GM19351 (cell line): ENCODE data around the gene ABTB2.

Source experiments
- ATAC-seq: cut with Tn5 transposase; IDR thresholded peaks from one replicate; pipeline ENCODE4 v1.9.1; 2021; ENCODE audit warnings: mild to moderate bottlenecking, moderate library complexity; ENCODE audit not compliant: unreplicated experiment

Gene ABTB2

GRCh38 chr11:34245041-34245440 is 112.8 kb downstream of the ABTB2 start:
- ATAC-seq, result no peak

- peak; percentile 87 for ATAC-seq
Observed at GRCh38 chr11:34243600-34244464, 114.0 kb downstream of the ABTB2 start.

- ATAC-seq, result no peak
Observed at GRCh38 chr11:34242037-34242625, 115.7 kb downstream of the ABTB2 start.

GRCh38 chr11:34240150-34240494 is 117.7 kb downstream of the ABTB2 start:
- ATAC-seq, result no peak

GRCh38 chr11:34239465-34240149 is 118.2 kb downstream of the ABTB2 start:
- no peak for ATAC-seq

- ATAC-seq, result no peak
Observed at GRCh38 chr11:34238966-34239365, 118.8 kb downstream of the ABTB2 start.

GRCh38 chr11:34238533-34238932 is 119.3 kb downstream of the ABTB2 start:
- no peak for ATAC-seq

- ATAC-seq, result no peak
Observed at GRCh38 chr11:34236572-34236971, 121.2 kb downstream of the ABTB2 start.

- ATAC-seq, result no peak
Observed at GRCh38 chr11:34235591-34236071, 122.2 kb downstream of the ABTB2 start.

- ATAC-seq, result peak; percentile 57
Observed at GRCh38 chr11:34235189-34235588, 122.6 kb downstream of the ABTB2 start.

GRCh38 chr11:34234086-34234740 is 123.6 kb downstream of the ABTB2 start:
- ATAC-seq, result peak; percentile 72

- no peak for ATAC-seq
Observed at GRCh38 chr11:34233215-34233614, 124.6 kb downstream of the ABTB2 start.

GRCh38 chr11:34232807-34233206 is 125.0 kb downstream of the ABTB2 start:
- no peak for ATAC-seq

- no peak for ATAC-seq
Observed at GRCh38 chr11:34226210-34226609, 131.6 kb downstream of the ABTB2 start.

GRCh38 chr11:34225091-34225490 is 132.7 kb downstream of the ABTB2 start:
- no peak for ATAC-seq

GRCh38 chr11:34224434-34224966 is 133.3 kb downstream of the ABTB2 start:
- no peak for ATAC-seq

- no peak for ATAC-seq
Observed at GRCh38 chr11:34223907-34224306, 133.9 kb downstream of the ABTB2 start.

GRCh38 chr11:34223021-34223813 is 134.6 kb downstream of the ABTB2 start:
- ATAC-seq, result no peak

- ATAC-seq, result no peak
Observed at GRCh38 chr11:34222030-34222429, 135.8 kb downstream of the ABTB2 start.

GRCh38 chr11:34219941-34220370 is 137.9 kb downstream of the ABTB2 start:
- ATAC-seq, result no peak
